HAP-1 (cell line): Measurements from ENCODE around the gene RPL34.

ENCODE experiments used
- DNase-seq, 2 experiments: peaks; one replicate each; pipeline ENCODE4 v3.0.0-alpha.2; 2016 to 2020; ENCODE audit warnings: low spot score in 2 of 2
- H3K27me3 ChIP-seq: fragments of 250-450 bp; sonication (Bioruptor Pico); 2 replicates; pipeline ENCODE4 v1.5.1; 2020; ENCODE audit warnings: low read depth, mild to moderate bottlenecking, moderate library complexity
- H3K36me3 ChIP-seq: fragments of 250-450 bp; sonication (Bioruptor Pico); replicated peaks from 2 replicates; pipeline ENCODE4 v1.5.1; 2020; ENCODE audit warnings: mild to moderate bottlenecking
- H3K4me1 ChIP-seq: fragments of 250-450 bp; sonication (Bioruptor Pico); 2 replicates; pipeline ENCODE4 v1.5.1; 2020; ENCODE audit warnings: mild to moderate bottlenecking
- H3K4me3 ChIP-seq: fragments of 250-450 bp; sonication (Bioruptor Pico); 2 replicates; pipeline ENCODE4 v1.5.1; 2020; ENCODE audit warnings: mild to moderate bottlenecking, moderate library complexity
- H3K9me3 ChIP-seq: fragments of 250-450 bp; sonication (Bioruptor Pico); 2 replicates; pipeline ENCODE4 v1.5.1; 2020; ENCODE audit warnings: mild to moderate bottlenecking, moderate library complexity
- in situ Hi-C: fragments of 300-500 bp; cut with MboI; formaldehyde crosslinking; loops from 3 replicates; pipeline ENCODE4 v1.14.3; 2020; ENCODE audit warnings: low sequenced_read_pairs, inconsistent platforms, mixed read lengths

Gene RPL34

GRCh38 chr4:108644237-108644636 lies 23.9 kb downstream of the RPL34 start:
- Histone ChIP-seq H3K36me3 (peaks cover 10% of the 10 kb centered on the region), H3K4me1 (peaks cover 3% of the 10 kb centered on the region; the same call in 1 of the 2 replicates), H3K9me3 (no peaks in the 10 kb centered on the region), H3K27me3 (no peaks in the 10 kb centered on the region), H3K4me3 (no peak overlapping the region)
- in situ Hi-C loops = no loop called here
- no peak for DNase-seq

GRCh38 chr4:108646706-108647105 lies 26.3 kb downstream of the RPL34 start:
- Histone ChIP-seq H3K36me3 (peaks cover 8% of the 10 kb centered on the region), H3K27me3 (no peaks in the 10 kb centered on the region), H3K4me1 (peaks cover 4% of the 10 kb centered on the region), H3K9me3 (no peaks in the 10 kb centered on the region), H3K4me3 (no peak overlapping the region)
- no peak for DNase-seq
- in situ Hi-C loops = no loop called here

GRCh38 chr4:108649863-108650211 lies 29.5 kb downstream of the RPL34 start:
- in situ Hi-C loops = no loop called here

DNA sequence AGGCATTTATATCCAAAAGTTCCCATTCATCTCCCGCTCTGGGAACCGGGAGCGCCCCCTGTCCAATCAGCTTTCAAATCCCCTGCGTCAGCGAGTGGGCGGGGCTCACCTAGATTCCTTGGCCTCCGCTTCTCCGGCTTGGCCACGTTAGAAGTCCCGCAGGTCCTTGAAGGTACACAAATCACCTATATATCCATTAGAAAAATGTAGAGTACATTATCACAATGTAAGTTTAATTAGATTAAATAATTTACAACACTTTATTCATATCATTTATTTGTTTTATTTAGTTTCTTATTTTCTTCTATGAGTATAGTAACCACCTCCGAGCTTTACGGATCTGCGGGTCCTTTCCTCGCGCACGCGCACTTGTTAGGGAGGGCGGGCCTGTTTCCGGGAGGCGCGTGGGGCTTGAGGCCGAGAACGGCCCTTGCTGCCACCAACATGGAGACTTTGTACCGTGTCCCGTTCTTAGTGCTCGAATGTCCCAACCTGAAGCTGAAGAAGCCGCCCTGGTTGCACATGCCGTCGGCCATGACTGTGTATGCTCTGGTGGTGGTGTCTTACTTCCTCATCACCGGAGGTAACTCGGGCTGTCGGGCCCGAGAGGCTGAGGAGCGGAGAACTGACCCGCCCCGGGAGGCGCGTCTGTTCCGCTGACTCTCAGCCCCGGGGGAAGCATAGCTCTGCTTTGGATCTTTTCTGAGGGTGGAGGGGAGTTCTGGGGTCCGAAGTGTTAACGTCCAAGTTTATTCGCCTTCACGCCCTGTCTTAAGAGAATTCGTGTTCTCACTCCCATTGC lies 30.0 kb downstream of the RPL34 start, which contains the start of gene OSTC:
Gene OSTC (plus strand): TSS at position 388 of the 802 bp plus-strand sequence. CDS start 57 bp downstream, at position 445.
- Histone ChIP-seq H3K27me3 (no peaks in the 10 kb centered on the region), H3K4me1 (peaks cover 2% of the 10 kb centered on the region; the same call in 1 of the 2 replicates), H3K4me3 (peak within 1 kb of the TSS; percentile 80), H3K9me3 (no peaks in the 10 kb centered on the region), H3K36me3 (no peaks in the 10 kb centered on the region; the same call in 1 of the 2 replicates)
- peak; percentile 92 to 97 for DNase-seq
- in situ Hi-C loops = no loop called here

More at GRCh38 chr4:108649863-108650211, 29.5 kb downstream of the RPL34 start:
- Histone ChIP-seq H3K27me3 (no peaks in the 10 kb centered on the region), H3K4me1 (peaks cover 2% of the 10 kb centered on the region; the same call in 1 of the 2 replicates), H3K4me3 (peak overlapping the region; percentile 80), H3K9me3 (no peaks in the 10 kb centered on the region), H3K36me3 (peaks cover under 1% of the 10 kb centered on the region)
- DNase-seq = no peak

DNA sequence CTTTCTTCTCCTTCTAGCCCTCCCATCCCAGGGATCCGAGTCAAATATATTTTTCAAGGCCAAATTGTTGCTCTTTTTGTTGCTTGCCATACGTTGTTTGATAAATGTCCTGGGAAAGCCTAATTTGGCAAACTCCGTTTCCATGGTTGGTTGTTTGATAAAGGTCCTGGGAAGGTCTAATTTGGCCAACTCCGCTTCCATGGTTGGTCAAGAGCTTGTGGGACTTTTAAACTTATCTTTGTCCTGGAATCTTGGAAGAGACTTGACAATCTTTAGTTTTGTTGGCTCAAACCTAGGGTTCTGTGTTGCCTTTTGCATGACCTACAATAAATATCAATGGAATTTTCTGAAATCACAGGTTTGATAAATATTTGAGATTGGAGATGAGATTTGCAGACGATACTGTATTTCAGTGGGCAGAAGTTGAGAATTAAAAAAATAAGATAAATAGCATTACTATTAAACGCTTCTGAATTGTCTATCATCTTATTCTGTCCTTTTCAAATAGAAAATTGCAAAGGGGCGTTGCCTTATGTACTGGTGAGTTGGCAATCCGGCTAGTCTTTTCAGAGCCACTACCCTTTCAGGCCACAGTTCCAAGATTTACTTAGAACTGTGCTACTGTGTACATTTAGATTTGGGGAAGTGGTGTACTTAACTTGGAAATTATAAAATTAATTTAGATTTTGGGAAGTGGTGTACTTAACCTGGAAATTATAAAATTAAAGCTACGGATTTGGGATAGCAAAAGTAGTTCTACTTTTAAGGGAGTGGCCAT lies 30.8 kb downstream of the RPL34 start:
- peaks cover 2% of the 10 kb centered on the region; the same call in 1 of the 2 replicates for H3K4me1 ChIP-seq
- H3K9me3 ChIP-seq = no peaks in the 10 kb centered on the region
- no peaks in the 10 kb centered on the region for H3K27me3 ChIP-seq
- H3K4me3 ChIP-seq = peak overlapping the region; percentile 80
- in situ Hi-C loops = no loop called here
- peaks cover 7% of the 10 kb centered on the region for H3K36me3 ChIP-seq
- peak in 1 of 2 experiments; percentile 37 for DNase-seq

DNA sequence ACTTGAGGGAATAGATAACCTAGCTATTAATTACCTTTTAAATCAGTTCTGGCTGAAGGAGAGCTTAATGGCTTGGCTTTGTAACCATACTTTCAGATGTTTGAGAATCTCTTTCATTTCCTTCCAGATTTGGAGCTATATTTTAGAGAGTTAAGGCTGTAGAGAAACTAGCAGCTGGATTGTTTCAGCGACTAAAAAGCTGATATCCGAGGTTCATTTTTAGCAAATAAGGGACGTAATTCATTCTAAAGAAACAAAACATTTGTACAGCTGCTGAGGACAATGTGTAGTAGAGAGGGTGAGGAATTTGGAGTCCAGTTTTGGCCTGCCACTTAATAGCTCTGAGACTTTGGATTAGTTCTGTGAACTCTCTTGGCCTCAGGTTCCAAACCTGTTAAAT lies 42.3 kb downstream of the RPL34 start:
- no peak for DNase-seq
- Histone ChIP-seq H3K4me3 (no peak overlapping the region), H3K27me3 (no peaks in the 10 kb centered on the region), H3K4me1 (no peaks in the 10 kb centered on the region), H3K9me3 (no peaks in the 10 kb centered on the region), H3K36me3 (peaks cover 46% of the 10 kb centered on the region)
- in situ Hi-C loops = no loop called here

DNA sequence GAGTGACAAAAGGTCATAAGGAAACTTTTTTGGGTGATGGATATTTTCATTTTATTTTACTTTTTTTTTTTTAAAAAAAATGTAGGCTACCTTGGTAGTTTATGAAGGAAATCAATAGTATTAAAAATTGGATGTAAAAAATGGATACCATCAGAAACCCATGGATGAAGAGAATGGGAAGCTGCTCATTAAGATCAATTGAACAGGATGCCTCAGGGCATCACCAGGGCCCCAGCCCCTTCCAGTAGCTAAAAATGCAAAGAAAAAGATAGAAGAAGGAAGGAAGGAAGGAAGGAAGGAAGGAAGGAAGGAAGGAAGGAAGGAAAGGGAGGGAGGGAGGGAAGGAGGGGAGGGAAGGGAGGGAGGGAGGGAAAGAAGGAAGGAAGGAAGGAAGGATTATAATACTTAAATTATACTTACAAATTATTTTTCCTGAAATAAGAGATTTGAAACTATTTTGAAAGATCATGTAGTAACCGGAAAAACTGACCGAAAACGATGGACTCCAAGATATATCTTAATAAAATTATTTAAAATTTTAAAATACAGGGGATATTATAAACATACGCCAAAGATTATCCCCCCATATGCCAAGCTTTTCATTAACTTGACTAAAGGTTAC lies 54.1 kb downstream of the RPL34 start:
- in situ Hi-C loops = no loop called here
- H3K4me3 ChIP-seq = no peak overlapping the region
- no peaks in the 10 kb centered on the region for H3K27me3 ChIP-seq
- H3K9me3 ChIP-seq = no peaks in the 10 kb centered on the region
- no peaks in the 10 kb centered on the region for H3K4me1 ChIP-seq
- H3K36me3 ChIP-seq = peaks cover 3% of the 10 kb centered on the region; the same call in 1 of the 2 replicates
- no peak for DNase-seq
